Globus pallidus (tissue), 1 donor: ENCODE data around the gene SSPN.

ENCODE experiments used
- DNase-seq: peaks from one replicate; pipeline ENCODE4 v3.0.0-alpha.2; 2015; ENCODE audit warnings: low spot score

The SSPN gene

GRCh38 chr12:26285401-26285800 lies 90.0 kb downstream of the SSPN start:
- no peak for DNase-seq

GRCh38 chr12:26286186-26286585 lies 90.8 kb downstream of the SSPN start:
- no peak for DNase-seq

- DNase-seq, result no peak
Measured at GRCh38 chr12:26287671-26288381, 92.5 kb downstream of the SSPN start.

- DNase-seq, result no peak
Measured at GRCh38 chr12:26290565-26290964, 95.2 kb downstream of the SSPN start.

GRCh38 chr12:26292596-26292995 lies 97.2 kb downstream of the SSPN start:
- DNase-seq, result no peak

GRCh38 chr12:26293612-26294011 lies 98.2 kb downstream of the SSPN start:
- no peak for DNase-seq

- no peak for DNase-seq
Measured at GRCh38 chr12:26295001-26295400, 99.6 kb downstream of the SSPN start.

- DNase-seq, result no peak
Measured at GRCh38 chr12:26297396-26298070, 102.2 kb downstream of the SSPN start.

- DNase-seq, result peak; percentile 63
Measured at GRCh38 chr12:26298785-26299621, 103.6 kb downstream of the SSPN start.

GRCh38 chr12:26299751-26300150 lies 104.4 kb downstream of the SSPN start:
- no peak for DNase-seq
